ENCODE results near the gene AP1S3.

- no peak for TF ChIP-seq SUZ12 (IDR thresholded peaks at IDR 0.05)
- no peak for TF ChIP-seq LEF1 (IDR thresholded peaks at IDR 0.05; ENCODE audit: borderline replicate concordance)
- TF ChIP-seq FOXM1 (IDR thresholded peaks at IDR 0.05; ENCODE audit: borderline replicate concordance), result no peak
- no peak for TF ChIP-seq ARNT (IDR thresholded peaks at IDR 0.05)
- no peak for TF ChIP-seq FOXA1 (IDR thresholded peaks at IDR 0.05)
- no peak for TF ChIP-seq NFRKB (IDR thresholded peaks at IDR 0.05)
- TF ChIP-seq FOXK2 (IDR thresholded peaks at IDR 0.05), result no peak
- no peak for TF ChIP-seq SP1 (IDR thresholded peaks at IDR 0.05)
- TF ChIP-seq PKNOX1 (IDR thresholded peaks at IDR 0.05), result no peak
- TF ChIP-seq HDGF (IDR thresholded peaks at IDR 0.05; ENCODE audit: borderline replicate concordance), result no peak
Measured at GRCh38 chr2:223820549-223820948, 16.8 kb downstream of the AP1S3 start.

All from HEK293T (cell line).